Measurements from ENCODE around the gene DOCK1.

The DOCK1 gene

DNA sequence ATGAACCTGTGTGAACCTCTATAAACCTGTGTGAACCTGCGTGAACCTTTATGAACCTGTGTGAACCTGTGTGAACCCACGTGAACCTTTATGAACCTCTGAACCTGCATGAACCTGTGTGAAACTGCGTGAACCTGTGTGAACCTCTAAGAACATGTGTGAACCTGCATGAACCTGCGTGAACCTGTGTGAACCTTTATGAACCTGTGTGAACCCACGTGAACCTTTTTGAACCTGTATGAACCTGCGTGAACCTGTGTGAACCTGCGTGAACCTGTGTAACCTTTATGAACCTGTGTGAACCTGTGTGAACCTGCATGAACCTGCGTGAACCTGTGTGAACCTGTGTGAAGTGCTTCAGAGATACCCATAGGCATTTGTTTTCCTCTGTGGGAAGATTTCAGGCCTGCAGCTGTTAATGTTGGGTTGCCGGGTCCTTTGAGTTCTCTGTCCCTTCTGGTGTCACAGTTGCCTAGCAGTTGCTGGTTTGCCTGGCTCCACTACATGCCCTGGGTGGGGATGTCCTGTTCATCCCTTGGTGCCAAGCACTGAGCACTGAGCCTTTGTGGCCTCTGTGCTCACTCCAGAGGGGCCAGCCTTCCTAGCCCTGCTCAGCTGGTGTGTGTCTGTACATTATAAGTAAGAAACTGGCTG is 97.9 kb downstream of the DOCK1 start:
- no peak for DNase-seq
- H2BK12ac ChIP-seq (ENCODE audit: low read length), result no peak overlapping the region
- H4K91ac ChIP-seq (ENCODE audit: low read depth, low read length), result no peak overlapping the region
- no peaks in the 10 kb centered on the region for H3K79me2 ChIP-seq (ENCODE audit: control insufficient read depth, insufficient read depth, low read length, poor library complexity)
- no peak overlapping the region for H3K4ac ChIP-seq (ENCODE audit: low read depth, low read length)
- peaks cover 31 to 40% of the 10 kb centered on the region in 2 experiments for H3K36me3 ChIP-seq (ENCODE audit: control insufficient read depth in 1 of 2, insufficient read depth in 2 of 2, low read length in 2 of 2)
- no peak overlapping the region for H3K23ac ChIP-seq (ENCODE audit: low read length)
- H3K9me3 ChIP-seq (ENCODE audit: insufficient read depth, low read depth, low read length), result no peaks in the 10 kb centered on the region
- no peak overlapping the region for H2BK5ac ChIP-seq (ENCODE audit: low read depth, low read length, poor library complexity)
- no peaks in the 10 kb centered on the region for H3K4me1 ChIP-seq (ENCODE audit: control insufficient read depth in 1 of 2, insufficient read depth in 2 of 2, low read length in 2 of 2)
- no peak overlapping the region for H4K8ac ChIP-seq (ENCODE audit: low read depth, low read length)
- no peak overlapping the region for H3K4me2 ChIP-seq (ENCODE audit: low read length)
- H3K9ac ChIP-seq (ENCODE audit: low read length), result no peak overlapping the region
- no peak overlapping the region for H3K27ac ChIP-seq (ENCODE audit: low read depth, low read length)
- WGBS (ENCODE audit: extremely low coverage, insufficient coverage, insufficient read length), result no CpG with 5 or more reads among the region's 9 CpGs
- H3K79me1 ChIP-seq (ENCODE audit: low read length), result no peaks in the 10 kb centered on the region
- H3K14ac ChIP-seq (ENCODE audit: low read length), result no peak overlapping the region
- no peak overlapping the region for H3K18ac ChIP-seq (ENCODE audit: low read length)
- H4K12ac ChIP-seq (ENCODE audit: low read depth, low read length), result no peak overlapping the region
- no peaks in the 10 kb centered on the region for H3K27me3 ChIP-seq (ENCODE audit: insufficient read depth, low read length)
- H2AFZ ChIP-seq (ENCODE audit: insufficient read depth, low read length, poor library complexity), result no peak overlapping the region
- no peak overlapping the region for H3K4me3 ChIP-seq (ENCODE audit: low read depth, low read length)
- H2AK5ac ChIP-seq (ENCODE audit: low read length), result no peak overlapping the region
- H2BK120ac ChIP-seq (ENCODE audit: insufficient read depth, low read length, poor library complexity), result no peak overlapping the region

GRCh38 chr10:127006453-127006852 is 101.2 kb downstream of the DOCK1 start:
- H2AK5ac ChIP-seq (ENCODE audit: low read length), result no peak overlapping the region
- no peaks in the 10 kb centered on the region for H3K9me3 ChIP-seq (ENCODE audit: insufficient read depth, low read depth, low read length)
- DNase-seq, result no peak
- H4K12ac ChIP-seq (ENCODE audit: low read depth, low read length), result no peak overlapping the region
- H3K23ac ChIP-seq (ENCODE audit: low read length), result no peak overlapping the region
- H3K14ac ChIP-seq (ENCODE audit: low read length), result no peak overlapping the region
- no peaks in the 10 kb centered on the region for H3K27me3 ChIP-seq (ENCODE audit: insufficient read depth, low read length)
- no peaks in the 10 kb centered on the region for H3K4me1 ChIP-seq (ENCODE audit: control insufficient read depth in 1 of 2, insufficient read depth in 2 of 2, low read length in 2 of 2)
- no peak overlapping the region for H3K18ac ChIP-seq (ENCODE audit: low read length)
- no peak overlapping the region for H3K4me2 ChIP-seq (ENCODE audit: low read length)
- peaks cover 34 to 37% of the 10 kb centered on the region in 2 experiments for H3K36me3 ChIP-seq (ENCODE audit: control insufficient read depth in 1 of 2, insufficient read depth in 2 of 2, low read length in 2 of 2)
- no peak overlapping the region for H3K9ac ChIP-seq (ENCODE audit: low read length)
- no CpG with 5 or more reads among the region's 11 CpGs for WGBS (ENCODE audit: extremely low coverage, insufficient coverage, insufficient read length)
- H2BK5ac ChIP-seq (ENCODE audit: low read depth, low read length, poor library complexity), result no peak overlapping the region
- H4K8ac ChIP-seq (ENCODE audit: low read depth, low read length), result no peak overlapping the region
- H3K4me3 ChIP-seq (ENCODE audit: low read depth, low read length), result no peak overlapping the region
- H2AFZ ChIP-seq (ENCODE audit: insufficient read depth, low read length, poor library complexity), result no peak overlapping the region
- no peak overlapping the region for H3K4ac ChIP-seq (ENCODE audit: low read depth, low read length)
- no peaks in the 10 kb centered on the region for H3K79me1 ChIP-seq (ENCODE audit: low read length)
- H3K27ac ChIP-seq (ENCODE audit: low read depth, low read length), result no peak overlapping the region
- H2BK120ac ChIP-seq (ENCODE audit: insufficient read depth, low read length, poor library complexity), result no peak overlapping the region
- H2BK12ac ChIP-seq (ENCODE audit: low read length), result no peak overlapping the region
- no peaks in the 10 kb centered on the region for H3K79me2 ChIP-seq (ENCODE audit: control insufficient read depth, insufficient read depth, low read length, poor library complexity)
- no peak overlapping the region for H4K91ac ChIP-seq (ENCODE audit: low read depth, low read length)

GRCh38 chr10:127009366-127009765 is 104.1 kb downstream of the DOCK1 start:
- no peak overlapping the region for H3K23ac ChIP-seq (ENCODE audit: low read length)
- H3K18ac ChIP-seq (ENCODE audit: low read length), result no peak overlapping the region
- DNase-seq, result no peak
- no peak overlapping the region for H2AK5ac ChIP-seq (ENCODE audit: low read length)
- peaks cover 2% of the 10 kb centered on the region for H3K9me3 ChIP-seq (ENCODE audit: insufficient read depth, low read depth, low read length)
- H3K27ac ChIP-seq (ENCODE audit: low read depth, low read length), result no peak overlapping the region
- H3K79me1 ChIP-seq (ENCODE audit: low read length), result no peaks in the 10 kb centered on the region
- H2BK5ac ChIP-seq (ENCODE audit: low read depth, low read length, poor library complexity), result no peak overlapping the region
- H3K36me3 ChIP-seq (ENCODE audit: control insufficient read depth in 1 of 2, insufficient read depth in 2 of 2, low read length in 2 of 2), result peaks cover 25 to 36% of the 10 kb centered on the region in 2 experiments
- no peak overlapping the region for H4K91ac ChIP-seq (ENCODE audit: low read depth, low read length)
- no peak overlapping the region for H3K9ac ChIP-seq (ENCODE audit: low read length)
- no peak overlapping the region for H4K12ac ChIP-seq (ENCODE audit: low read depth, low read length)
- H4K8ac ChIP-seq (ENCODE audit: low read depth, low read length), result no peak overlapping the region
- H3K4ac ChIP-seq (ENCODE audit: low read depth, low read length), result no peak overlapping the region
- H3K4me3 ChIP-seq (ENCODE audit: low read depth, low read length), result no peak overlapping the region
- no peak overlapping the region for H2BK120ac ChIP-seq (ENCODE audit: insufficient read depth, low read length, poor library complexity)
- peaks cover 9 to 13% of the 10 kb centered on the region in 2 experiments for H3K4me1 ChIP-seq (ENCODE audit: control insufficient read depth in 1 of 2, insufficient read depth in 2 of 2, low read length in 2 of 2)
- no CpG with 5 or more reads among the region's 8 CpGs for WGBS (ENCODE audit: extremely low coverage, insufficient coverage, insufficient read length)
- no peak overlapping the region for H2AFZ ChIP-seq (ENCODE audit: insufficient read depth, low read length, poor library complexity)
- no peaks in the 10 kb centered on the region for H3K79me2 ChIP-seq (ENCODE audit: control insufficient read depth, insufficient read depth, low read length, poor library complexity)
- H3K14ac ChIP-seq (ENCODE audit: low read length), result no peak overlapping the region
- H3K4me2 ChIP-seq (ENCODE audit: low read length), result no peak overlapping the region
- H3K27me3 ChIP-seq (ENCODE audit: insufficient read depth, low read length), result no peaks in the 10 kb centered on the region
- H2BK12ac ChIP-seq (ENCODE audit: low read length), result no peak overlapping the region

DNA sequence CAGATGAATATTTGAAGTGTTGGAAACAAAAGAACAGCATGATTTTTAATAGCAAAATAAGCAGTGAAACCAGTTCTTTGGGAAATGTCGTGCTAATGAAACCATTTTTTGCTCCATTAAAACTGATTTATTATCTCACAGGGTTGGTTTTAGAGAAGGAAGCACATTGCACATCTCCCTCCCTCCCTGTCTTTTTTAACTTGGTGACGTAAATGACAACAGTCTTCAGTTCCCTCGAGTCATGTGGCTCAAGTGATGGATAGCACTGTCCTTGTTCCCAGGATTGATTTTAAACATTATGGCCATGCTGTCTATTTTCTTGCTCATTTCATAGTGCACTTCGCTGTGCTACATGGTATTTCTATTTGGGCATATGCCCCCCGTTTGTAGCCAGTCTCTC is 105.9 kb downstream of the DOCK1 start:
- no peak overlapping the region for H2BK120ac ChIP-seq (ENCODE audit: insufficient read depth, low read length, poor library complexity)
- no peak for DNase-seq
- H3K14ac ChIP-seq (ENCODE audit: low read length), result no peak overlapping the region
- no peak overlapping the region for H2BK12ac ChIP-seq (ENCODE audit: low read length)
- H3K4me3 ChIP-seq (ENCODE audit: low read depth, low read length), result no peak overlapping the region
- peaks cover 9 to 13% of the 10 kb centered on the region in 2 experiments for H3K4me1 ChIP-seq (ENCODE audit: control insufficient read depth in 1 of 2, insufficient read depth in 2 of 2, low read length in 2 of 2)
- no peak overlapping the region for H3K4me2 ChIP-seq (ENCODE audit: low read length)
- no peak overlapping the region for H4K8ac ChIP-seq (ENCODE audit: low read depth, low read length)
- H3K9ac ChIP-seq (ENCODE audit: low read length), result no peak overlapping the region
- no peak overlapping the region for H2AK5ac ChIP-seq (ENCODE audit: low read length)
- no peak overlapping the region for H2AFZ ChIP-seq (ENCODE audit: insufficient read depth, low read length, poor library complexity)
- H3K27me3 ChIP-seq (ENCODE audit: insufficient read depth, low read length), result no peaks in the 10 kb centered on the region
- no CpG with 5 or more reads among the region's 5 CpGs for WGBS (ENCODE audit: extremely low coverage, insufficient coverage, insufficient read length)
- peaks cover 34 to 43% of the 10 kb centered on the region in 2 experiments for H3K36me3 ChIP-seq (ENCODE audit: control insufficient read depth in 1 of 2, insufficient read depth in 2 of 2, low read length in 2 of 2)
- no peaks in the 10 kb centered on the region for H3K79me1 ChIP-seq (ENCODE audit: low read length)
- no peak overlapping the region for H4K12ac ChIP-seq (ENCODE audit: low read depth, low read length)
- H4K91ac ChIP-seq (ENCODE audit: low read depth, low read length), result no peak overlapping the region
- peaks cover 2% of the 10 kb centered on the region for H3K9me3 ChIP-seq (ENCODE audit: insufficient read depth, low read depth, low read length)
- H3K4ac ChIP-seq (ENCODE audit: low read depth, low read length), result no peak overlapping the region
- no peak overlapping the region for H3K18ac ChIP-seq (ENCODE audit: low read length)
- no peak overlapping the region for H2BK5ac ChIP-seq (ENCODE audit: low read depth, low read length, poor library complexity)
- no peak overlapping the region for H3K23ac ChIP-seq (ENCODE audit: low read length)
- no peaks in the 10 kb centered on the region for H3K79me2 ChIP-seq (ENCODE audit: control insufficient read depth, insufficient read depth, low read length, poor library complexity)
- no peak overlapping the region for H3K27ac ChIP-seq (ENCODE audit: low read depth, low read length)

All from trophoblast cell (in vitro differentiated cells and primary cell).